Measurements from ENCODE around the gene UBE3A.

GRCh38 chr15:25362545-25362944, 76.3 kb downstream of the UBE3A start:
- no peak for TF ChIP-seq SP1 (IDR thresholded peaks at IDR 0.05; ENCODE audit: low read depth, low read length)
- no peak for TF ChIP-seq HDAC2 (IDR thresholded peaks at IDR 0.05)
- no peak for TF ChIP-seq E2F4 (IDR thresholded peaks at IDR 0.05; ENCODE audit: low read depth, low read length)
- TF ChIP-seq ZBTB11 (CRISPR knock-in tag; IDR thresholded peaks at IDR 0.05): no peak
- no peak for TF ChIP-seq POLR2A (IDR thresholded peaks at IDR 0.05; ENCODE audit: low read depth, low read length)
- TF ChIP-seq PBX3 (IDR thresholded peaks at IDR 0.05; ENCODE audit: insufficient replicate concordance, low read depth, low read length): no peak
- no peak for TF ChIP-seq MYC (IDR thresholded peaks at IDR 0.05; ENCODE audit: insufficient read depth, insufficient read length, insufficient replicate concordance, low read length, severe bottlenecking)
- TF ChIP-seq ZNF24 (IDR thresholded peaks at IDR 0.05): no peak
- TF ChIP-seq NRF1 (conservative IDR thresholded peaks at IDR 0.05; ENCODE audit: low read depth, low read length): no peak
- no peak for TF ChIP-seq CTCF (IDR thresholded peaks at IDR 0.05 in 2 of 3, conservative IDR thresholded peaks at IDR 0.05 in 1 of 3; ENCODE audit: control insufficient read depth in 2 of 3, extremely low read depth in 1 of 3, insufficient read depth in 1 of 3, low read depth in 3 of 3, low read length in 3 of 3)
- no peak for TF ChIP-seq EP300 (IDR thresholded peaks at IDR 0.05; ENCODE audit: borderline replicate concordance in 1 of 2, control insufficient read depth in 1 of 2, low read depth in 2 of 2, low read length in 2 of 2)

Data from GM12878 (cell line).